Measurements from ENCODE around the gene TAS2R13.

TAS2R13 gene

DNA sequence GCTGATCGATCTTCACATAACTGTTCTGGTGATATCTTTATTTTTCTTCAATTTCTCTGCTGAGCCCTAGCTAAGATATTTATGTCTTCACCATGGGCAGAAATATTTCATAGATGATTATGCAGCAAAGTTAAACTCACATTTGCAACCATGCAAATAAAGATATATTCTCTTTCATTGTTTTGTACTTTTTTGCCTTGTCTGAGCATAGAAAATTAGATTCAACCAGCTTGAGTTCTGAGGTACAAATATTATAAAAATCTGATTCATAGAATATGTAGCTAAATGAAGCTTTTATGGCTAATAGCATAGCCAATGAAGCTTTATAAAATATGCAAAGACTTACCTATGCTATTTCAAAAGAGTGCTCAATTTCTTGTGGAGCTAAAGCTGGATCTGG lies at the start of gene TAS2R13:
Gene TAS2R13, minus strand, starts transcription at position 101 of the 400 bp plus-strand sequence. CDS start 264 bp downstream, outside the sequence.
- DNase-seq (ENCODE audit: low spot score), result no peak

GRCh38 chr12:10957741-10958140 lies 48.4 kb upstream of the TAS2R13 start:
- no peak for DNase-seq (ENCODE audit: low spot score)

GRCh38 chr12:10956085-10956484 lies 46.7 kb upstream of the TAS2R13 start:
- no peak for DNase-seq (ENCODE audit: low spot score)

DNA sequence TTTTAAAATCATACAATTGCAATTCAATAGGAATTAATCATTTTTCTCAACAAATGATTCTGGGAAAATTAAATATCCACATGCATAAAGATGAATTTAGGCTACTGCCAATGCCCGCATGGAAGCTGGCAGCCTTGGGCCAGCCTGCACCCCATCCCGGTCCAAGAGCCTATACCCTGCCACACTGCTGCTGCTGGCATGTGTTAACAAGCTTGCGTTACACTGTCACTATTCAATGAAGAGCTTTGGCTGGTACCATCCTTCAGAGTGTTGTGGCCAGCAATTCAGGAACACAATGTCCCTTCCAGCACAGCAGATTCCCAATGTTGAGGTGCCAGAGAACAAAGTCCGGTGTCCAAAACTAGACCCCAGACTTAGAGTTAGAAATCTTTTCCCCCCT lies 43.3 kb upstream of the TAS2R13 start:
- no peak for DNase-seq (ENCODE audit: low spot score)

GRCh38 chr12:10943167-10943566 lies 33.8 kb upstream of the TAS2R13 start:
- DNase-seq (ENCODE audit: low spot score), result no peak

DNA sequence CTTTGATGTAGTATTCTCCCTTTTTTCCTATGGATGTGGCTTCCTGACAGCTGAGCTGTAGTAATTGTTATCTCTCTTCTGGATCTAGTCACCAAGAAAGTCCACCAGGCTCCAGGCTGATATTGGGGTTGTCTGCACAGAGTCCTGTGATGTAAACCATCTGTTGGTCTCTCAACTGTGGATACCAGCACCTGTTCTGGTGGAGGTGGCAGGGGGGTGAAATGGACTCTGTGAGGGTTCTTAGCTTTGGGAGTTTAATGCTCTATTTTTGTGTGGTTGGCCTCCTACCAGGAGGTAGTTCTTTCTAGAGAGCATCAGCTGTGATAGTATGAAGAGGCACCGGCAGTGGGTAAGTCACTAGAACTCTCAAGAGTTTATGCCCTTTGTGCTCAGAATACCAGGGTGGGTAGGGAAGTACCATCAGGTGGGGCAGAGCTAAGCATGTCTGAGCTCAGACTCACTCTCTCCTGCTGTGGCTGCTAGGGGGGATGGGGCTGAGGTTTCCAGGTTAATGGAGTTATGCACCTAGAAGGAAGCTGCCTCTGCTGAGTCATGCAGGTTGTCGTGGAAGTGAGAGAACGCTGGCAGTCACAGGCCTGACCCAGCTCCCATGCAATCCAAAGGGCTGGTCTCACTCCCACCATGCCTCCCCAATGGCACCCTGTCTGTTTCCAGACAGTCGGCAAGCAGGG lies 32.7 kb upstream of the TAS2R13 start:
- DNase-seq (ENCODE audit: low spot score), result peak; percentile 91

GRCh38 chr12:10941369-10941768 lies 32.0 kb upstream of the TAS2R13 start:
- no peak for DNase-seq (ENCODE audit: low spot score)

GRCh38 chr12:10940389-10940788 lies 31.0 kb upstream of the TAS2R13 start:
- no peak for DNase-seq (ENCODE audit: low spot score)

- no peak for DNase-seq (ENCODE audit: low spot score)
Observed at GRCh38 chr12:10939163-10939562, 29.8 kb upstream of the TAS2R13 start, which contains the start of gene TAS2R14. Gene TAS2R14, minus strand, starts transcription at chr12:10939263. Its CDS starts 56 bp downstream, at chr12:10939207.

GRCh38 chr12:10936506-10936905 lies 27.1 kb upstream of the TAS2R13 start:
- DNase-seq (ENCODE audit: low spot score), result no peak

- DNase-seq (ENCODE audit: low spot score), result no peak
Observed at GRCh38 chr12:10928746-10929286, 19.5 kb upstream of the TAS2R13 start, which contains the start of gene PRH2. Gene PRH2, plus strand, starts transcription at chr12:10929236. Its CDS starts 38 bp downstream, at chr12:10929274.

DNA sequence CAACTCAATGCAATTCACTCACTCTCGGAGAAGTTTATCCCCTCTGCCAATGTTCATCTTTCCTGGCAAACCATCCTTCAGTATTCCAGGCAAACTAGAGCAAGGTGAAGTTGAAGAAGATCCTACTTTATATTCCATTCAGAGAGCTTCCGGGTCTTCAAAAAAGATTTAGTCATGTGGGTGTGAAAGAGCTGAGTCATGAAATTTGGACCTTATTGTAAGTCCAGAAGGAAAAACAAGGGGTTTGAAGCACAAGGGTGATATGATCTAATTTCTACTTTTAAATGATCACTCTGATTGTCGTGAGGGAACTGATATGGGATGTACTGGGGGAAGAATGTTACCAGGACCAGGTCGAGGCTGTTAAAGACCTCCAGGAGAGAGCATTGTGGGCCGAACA lies 16.9 kb upstream of the TAS2R13 start:
- DNase-seq (ENCODE audit: low spot score), result no peak

- no peak for DNase-seq (ENCODE audit: low spot score)
Observed at GRCh38 chr12:10919809-10920208, 10.4 kb upstream of the TAS2R13 start.

GRCh38 chr12:10910380-10910779 lies 1.0 kb upstream of the TAS2R13 start:
- DNase-seq (ENCODE audit: low spot score), result no peak

- DNase-seq (ENCODE audit: low spot score), result no peak
Observed at GRCh38 chr12:10904686-10905085, 4.7 kb downstream of the TAS2R13 start.

GRCh38 chr12:10901427-10901826 lies 7.9 kb downstream of the TAS2R13 start:
- no peak for DNase-seq (ENCODE audit: low spot score)

- no peak for DNase-seq (ENCODE audit: low spot score)
Observed at GRCh38 chr12:10900972-10901371, 8.4 kb downstream of the TAS2R13 start.

DNA sequence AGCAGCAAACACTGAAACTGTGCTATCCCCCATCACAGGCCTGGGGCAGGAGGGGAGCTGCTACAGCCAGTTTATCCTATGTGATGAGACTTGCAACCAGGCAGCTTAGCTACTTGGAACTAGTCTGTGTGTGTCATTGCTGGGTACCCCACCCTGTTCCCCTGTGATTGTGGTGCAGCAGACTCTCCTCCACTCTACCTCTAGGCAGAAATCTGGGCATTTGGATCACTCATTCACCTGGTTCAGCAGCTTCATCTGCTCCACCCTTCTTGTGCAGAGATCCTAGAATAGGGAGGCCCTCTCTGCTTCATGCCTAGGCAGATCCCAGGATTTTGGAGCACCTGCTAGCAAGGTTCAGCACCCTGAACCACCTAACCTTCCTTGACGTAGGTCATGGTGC lies 8.8 kb downstream of the TAS2R13 start:
- DNase-seq (ENCODE audit: low spot score), result no peak

GRCh38 chr12:10896854-10897253 lies 12.5 kb downstream of the TAS2R13 start:
- no peak for DNase-seq (ENCODE audit: low spot score)

- DNase-seq (ENCODE audit: low spot score), result no peak
Observed at GRCh38 chr12:10891937-10892336, 17.4 kb downstream of the TAS2R13 start.

GRCh38 chr12:10889226-10889625 lies 20.1 kb downstream of the TAS2R13 start:
- no peak for DNase-seq (ENCODE audit: low spot score)

GRCh38 chr12:10884086-10884725 lies 25.2 kb downstream of the TAS2R13 start, which contains the start of gene PRH1:
Gene PRH1, minus strand, starts transcription at chr12:10884255. Its CDS starts 38 bp downstream, at chr12:10884217.
- no peak for DNase-seq (ENCODE audit: low spot score)

DNA sequence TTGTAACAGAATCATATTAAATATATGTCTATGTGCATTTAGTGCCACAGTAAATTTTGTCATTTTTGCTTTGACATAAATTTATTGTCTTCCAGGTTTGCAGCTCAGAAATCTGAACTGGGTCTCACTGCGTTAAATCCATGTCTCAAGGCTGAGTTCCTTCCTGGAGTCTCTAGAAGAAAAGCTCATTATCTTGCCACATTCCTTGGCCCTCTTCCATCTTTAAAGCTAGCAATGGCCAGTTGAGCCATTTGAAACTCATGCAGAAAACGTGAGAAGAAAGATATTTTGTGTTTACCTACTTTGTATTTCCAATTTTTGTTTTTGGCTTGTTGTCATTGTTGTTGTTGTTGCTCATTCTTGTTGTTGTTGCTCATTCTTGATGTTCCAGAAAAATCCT lies 36.0 kb downstream of the TAS2R13 start:
- DNase-seq (ENCODE audit: low spot score), result no peak

Data from SW480 (cell line).